Measurements from ENCODE around the gene BST1. TPM values are rescaled to one million over a fixed set of nuclear protein-coding genes. Genes with fewer than 3 reads are reported as not detected.

The BST1 gene
- total and polyA plus RNA-seq, 2 of the 8 experiments (the other 6 are each of a cell fraction or from before 2014, with no cell fraction given), result 0.52 to 0.54 TPM

DNA sequence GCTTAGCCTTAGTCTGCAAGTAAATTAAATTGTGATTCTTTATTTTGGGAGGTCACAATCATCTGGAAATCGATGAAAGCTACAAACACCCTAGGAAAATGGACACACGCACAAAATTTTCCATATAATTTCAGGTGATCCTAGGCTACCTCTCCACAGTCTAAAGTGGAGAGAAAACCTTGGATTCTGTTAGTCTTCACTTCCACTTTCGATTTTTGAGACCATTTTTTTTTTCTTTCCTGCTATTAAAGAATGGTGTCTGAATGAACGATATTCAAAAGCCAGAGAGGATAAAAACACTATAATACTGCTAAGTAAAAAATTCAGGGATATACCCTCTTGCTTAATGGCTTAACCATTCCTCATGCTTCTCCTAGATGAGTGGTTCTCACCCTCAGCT, 49.4 kb upstream of the BST1 start:
- Histone ChIP-seq H3K79me1 (ENCODE audit: low read depth, low read length) (no peaks in the 10 kb centered on the region), H3K4me3 (ENCODE audit: extremely low read depth in 1 of 4, insufficient read depth in 2 of 4, low read depth in 3 of 4, low read length in 4 of 4) (peak overlapping the region in 2 of 4 experiments; percentile 86; a peak in 5 of 8 replicates), H2BK5ac (ENCODE audit: low read depth, low read length) (no peak overlapping the region), H3K23me2 (ENCODE audit: low read depth, low read length) (peaks cover 7% of the 10 kb centered on the region), H3K9me3 (ENCODE audit: insufficient read depth in 2 of 2, low read depth in 1 of 2, low read length in 1 of 2) (no peaks in the 10 kb centered on the region), H2BK20ac (ENCODE audit: low read length) (no peak overlapping the region), H3K27me3 (replicated peaks in 1 of 4; ENCODE audit: control insufficient read depth in 3 of 4, extremely low read depth in 1 of 4, insufficient read depth in 3 of 4, low read length in 3 of 4) (no peaks in the 10 kb centered on the region), H2BK12ac (ENCODE audit: low read depth, low read length) (no peak overlapping the region), H4K20me1 (replicated peaks in 1 of 2; ENCODE audit: control insufficient read depth in 1 of 2, insufficient read depth in 2 of 2, low read length in 2 of 2) (peaks cover 0 to 2% of the 10 kb centered on the region in 2 experiments), H3K18ac (ENCODE audit: extremely low read depth, low read length) (no peak overlapping the region), H2AFZ (ENCODE audit: low read length) (no peak overlapping the region), H3K27ac (ENCODE audit: low read depth, low read length) (no peak overlapping the region), H2BK120ac (replicated peaks; ENCODE audit: low read depth, low read length) (no peak overlapping the region), H3K9ac (replicated peaks in 1 of 4; ENCODE audit: extremely low read depth in 1 of 4, low read depth in 3 of 4, low read length in 3 of 4) (no peak overlapping the region; a peak in 1 of 7 replicates), H2BK15ac (ENCODE audit: low read length) (no peak overlapping the region), H3K4me1 (replicated peaks in 1 of 4; ENCODE audit: control insufficient read depth in 3 of 4, insufficient read depth in 4 of 4, low read length in 3 of 4) (peaks cover 2 to 11% (median 5%) of the 10 kb centered on the region in 4 experiments; a peak in 5 of 7 replicates), H4K5ac (ENCODE audit: insufficient read length, low read depth, low read length) (peak overlapping the region; percentile 28), H3K79me2 (ENCODE audit: control insufficient read depth in 1 of 2, insufficient read depth in 2 of 2, low read length in 2 of 2) (peaks cover 3 to 58% of the 10 kb centered on the region in 2 experiments; a peak in 3 of 4 replicates), H3K36me3 (ENCODE audit: control insufficient read depth in 2 of 4, insufficient read depth in 4 of 4, low read length in 3 of 4) (no peaks in the 10 kb centered on the region), H3K14ac (ENCODE audit: insufficient read length) (no peak overlapping the region), H3K4ac (replicated peaks; ENCODE audit: insufficient read length, low read depth, low read length) (no peak overlapping the region), H3K4me2 (ENCODE audit: insufficient read depth in 1 of 2, low read depth in 2 of 2, low read length in 2 of 2) (peak overlapping the region; percentile 84 to 95), H2AK5ac (ENCODE audit: low read depth, low read length) (no peak overlapping the region), H4K91ac (replicated peaks; ENCODE audit: insufficient read length, low read length) (no peak overlapping the region), H4K8ac (ENCODE audit: extremely low read depth, insufficient read depth, low read length) (no peak overlapping the region), H3K56ac (replicated peaks; ENCODE audit: insufficient read length, low read depth, low read length) (no peak overlapping the region), H3K23ac (ENCODE audit: insufficient read length) (no peak overlapping the region)
- FAIRE-seq (no peak), DNase-seq (ENCODE audit: low read depth in 1 of 2, low spot score in 2 of 2) (no peak)
- ChIA-PET CTCF (ENCODE audit: partially characterized antibody) (interaction anchor here (0.6 to 2.4 kb wide), 7 partner anchors 8 to 356 kb away, joined by 3 to 7 read pairs (median 3); no protein-coding TSS in a partner anchor), POLR2A (ENCODE audit: partially characterized antibody) (interaction anchor here (0.8 to 6.9 kb wide), 6 partner anchors 23 to 184 kb away, joined by 3 to 64 read pairs (median 16); partner anchors contain the start of genes CC2D2A and FAM200B)
- TF ChIP-seq POLR2A (IDR thresholded peaks at IDR 0.05; ENCODE audit: control extremely low read depth in 1 of 2, low read depth in 2 of 2, low read length in 2 of 2), result no peak
- TF ChIP-seq SIX5 (IDR thresholded peaks at IDR 0.05; ENCODE audit: low read depth, low read length), result no peak
- 79% methylated on average over 4 of the region's 4 CpGs; no CpG with 5 or more reads in 1 of the 2 experiments for WGBS, 2 experiments (ENCODE audit: extremely low coverage in 1 of 2, insufficient coverage in 1 of 2, insufficient read length in 1 of 2, insufficient replicate concordance in 2 of 2, low coverage in 1 of 2, low lambda C conversion rate in 2 of 2, missing lambda C conversion rate in 1 of 2)
